Stomach (tissue), 4 donors: ENCODE measurements around the gene FARS2.

Experiments used
- EP300 ChIP-seq: sonication (generic); formaldehyde crosslinking; IDR thresholded peaks from one replicate; pipeline ENCODE4 v1.6.1; 2017; ENCODE audit warnings: antibody characterized with exemption
- POLR2A ChIP-seq, 4 donors: fragments of 450-650 bp; IDR thresholded peaks; one replicate each; pipeline ENCODE4 v1.6.1; 2016; ENCODE audit warnings: antibody characterized with exemption in 4 of 4, control low read depth in 2 of 4, mild to moderate bottlenecking in 1 of 4, moderate library complexity in 1 of 4
- POLR2AphosphoS5 ChIP-seq, 3 donors: sonication (generic); formaldehyde crosslinking; IDR thresholded peaks; one replicate each; pipeline ENCODE4 v1.6.1; 2016; ENCODE audit warnings: antibody characterized with exemption in 3 of 3

DNA sequence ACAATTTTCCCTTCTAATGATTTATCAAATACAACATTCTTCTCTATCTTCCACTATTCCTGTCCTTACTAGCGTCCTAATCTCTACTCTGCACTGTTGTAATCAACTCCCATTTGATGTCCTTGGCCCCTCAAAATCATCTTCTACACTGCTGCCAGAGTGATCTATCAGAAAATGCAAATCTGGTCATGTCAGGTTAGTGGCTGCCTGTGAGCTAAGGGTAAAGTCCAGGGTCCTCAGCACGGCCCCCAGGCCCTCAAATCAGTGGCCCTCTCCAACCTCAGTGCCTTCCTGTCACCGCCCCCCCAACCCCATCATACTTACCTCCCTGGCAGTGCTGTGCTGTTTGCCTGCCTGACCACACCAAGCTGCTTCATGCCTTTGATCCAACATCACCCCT lies 4.4 kb upstream of the FARS2 start:
- no peak for TF ChIP-seq POLR2AphosphoS5 (IDR thresholded peaks at IDR 0.05)
- TF ChIP-seq POLR2A (IDR thresholded peaks at IDR 0.05), result no peak
- TF ChIP-seq EP300, result no peak
